NK-92 (cell line): ENCODE results near the gene COPS7A.

Experiments used
- DNase-seq: peaks from one replicate; lab custom pipeline; 2025; ENCODE audit not compliant: unreplicated experiment; lab: John Stamatoyannopoulos, UW

Gene COPS7A

DNA sequence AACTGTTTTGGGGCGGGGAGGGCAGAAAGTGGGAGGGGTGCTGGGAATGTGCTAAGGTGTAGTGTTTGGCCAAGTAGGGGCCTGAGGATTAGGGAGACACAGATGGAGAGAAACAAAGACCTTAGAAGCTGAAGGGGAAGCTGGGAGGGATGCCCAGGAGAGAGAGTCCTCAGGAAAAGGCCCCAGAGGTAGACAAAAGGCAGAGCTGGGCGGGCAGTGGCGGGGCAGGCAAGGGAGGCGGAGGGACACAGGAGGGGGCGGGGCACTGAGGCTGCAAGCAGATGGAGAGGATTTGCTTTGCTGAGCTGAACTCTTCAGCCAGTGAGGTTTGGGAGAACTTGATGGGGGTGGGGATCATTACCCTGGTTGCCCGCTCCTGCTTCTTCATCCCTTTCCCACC lies 45.1 kb downstream of the COPS7A start:
- DNase-seq, result no peak

DNA sequence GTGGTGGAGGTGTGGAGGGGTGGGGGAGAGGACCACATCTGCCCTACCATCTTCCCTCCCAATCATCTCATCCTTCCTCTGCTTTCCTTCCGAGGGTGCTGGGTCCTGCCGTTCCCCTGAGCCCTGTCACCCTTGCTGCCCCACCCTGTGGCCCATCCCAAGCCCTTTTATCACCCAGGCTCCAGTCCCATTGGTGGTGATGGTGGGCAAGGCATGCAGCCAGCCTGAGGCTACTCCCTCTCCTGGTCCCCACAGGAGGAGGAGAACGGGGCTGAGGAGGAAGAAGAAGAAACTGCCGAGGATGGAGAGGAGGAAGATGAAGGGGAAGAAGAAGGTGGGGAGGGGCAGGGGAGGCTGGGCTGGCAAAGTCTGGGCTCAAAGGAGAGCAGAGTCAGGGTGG lies 45.8 kb downstream of the COPS7A start:
- DNase-seq, result no peak

DNA sequence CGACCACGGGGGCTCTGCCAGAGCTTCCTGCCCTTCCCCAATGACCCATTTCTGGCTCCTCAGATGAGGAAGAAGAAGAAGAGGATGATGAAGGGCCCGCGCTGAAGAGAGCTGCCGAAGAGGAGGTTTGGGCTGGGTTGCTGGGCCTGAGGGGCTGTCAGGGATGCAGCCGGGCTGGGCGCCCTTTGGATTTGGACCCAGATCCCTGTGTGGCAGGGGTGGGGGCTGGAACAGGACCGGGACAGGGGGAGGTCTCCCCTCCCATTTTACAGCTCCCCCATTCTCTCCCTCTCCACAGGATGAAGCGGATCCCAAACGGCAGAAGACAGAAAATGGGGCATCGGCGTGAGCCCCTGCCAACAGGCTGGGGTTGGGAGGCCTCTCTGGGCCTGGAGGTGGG lies 46.2 kb downstream of the COPS7A start:
- no peak for DNase-seq

DNA sequence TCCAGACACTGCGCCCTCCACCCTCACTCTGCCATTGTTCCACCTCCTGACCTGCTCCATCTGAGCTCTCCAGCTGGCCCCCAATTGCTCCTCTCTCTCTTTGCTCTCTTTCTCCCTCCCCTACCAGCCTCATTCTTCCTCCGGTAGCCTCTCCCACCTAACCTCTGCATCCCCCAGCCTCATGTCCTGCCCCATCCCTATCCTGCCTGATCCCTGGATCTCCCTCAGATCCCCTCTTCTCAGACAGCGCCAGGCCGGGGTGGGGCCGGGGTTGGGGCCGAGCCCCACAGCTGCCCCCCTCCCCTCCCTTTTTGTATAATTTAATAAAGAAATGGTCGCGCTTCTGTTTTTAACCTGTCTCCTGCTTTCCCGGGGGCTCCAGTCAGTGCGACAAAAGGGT lies 46.8 kb downstream of the COPS7A start:
- no peak for DNase-seq

DNA sequence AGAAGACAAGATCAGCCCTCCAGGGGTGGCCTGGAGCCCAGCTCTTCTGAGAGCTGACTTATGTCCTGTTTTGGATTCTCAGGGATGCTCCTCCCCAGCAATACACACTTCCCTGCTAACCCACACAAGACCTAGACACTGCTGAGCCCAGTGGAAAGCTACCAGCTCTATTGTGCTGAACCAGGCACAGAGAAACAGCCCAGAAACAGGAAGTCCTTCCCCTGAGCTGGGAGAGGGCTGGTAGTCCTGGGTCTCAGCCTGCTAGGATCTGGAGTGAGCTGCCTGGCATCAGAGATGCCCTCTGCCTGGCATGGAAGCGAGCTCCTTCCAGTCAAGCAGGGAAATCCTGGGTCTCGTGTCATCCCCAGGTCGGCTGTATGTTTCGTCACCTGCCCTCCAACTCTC lies 47.2 kb downstream of the COPS7A start:
- no peak for DNase-seq

DNA sequence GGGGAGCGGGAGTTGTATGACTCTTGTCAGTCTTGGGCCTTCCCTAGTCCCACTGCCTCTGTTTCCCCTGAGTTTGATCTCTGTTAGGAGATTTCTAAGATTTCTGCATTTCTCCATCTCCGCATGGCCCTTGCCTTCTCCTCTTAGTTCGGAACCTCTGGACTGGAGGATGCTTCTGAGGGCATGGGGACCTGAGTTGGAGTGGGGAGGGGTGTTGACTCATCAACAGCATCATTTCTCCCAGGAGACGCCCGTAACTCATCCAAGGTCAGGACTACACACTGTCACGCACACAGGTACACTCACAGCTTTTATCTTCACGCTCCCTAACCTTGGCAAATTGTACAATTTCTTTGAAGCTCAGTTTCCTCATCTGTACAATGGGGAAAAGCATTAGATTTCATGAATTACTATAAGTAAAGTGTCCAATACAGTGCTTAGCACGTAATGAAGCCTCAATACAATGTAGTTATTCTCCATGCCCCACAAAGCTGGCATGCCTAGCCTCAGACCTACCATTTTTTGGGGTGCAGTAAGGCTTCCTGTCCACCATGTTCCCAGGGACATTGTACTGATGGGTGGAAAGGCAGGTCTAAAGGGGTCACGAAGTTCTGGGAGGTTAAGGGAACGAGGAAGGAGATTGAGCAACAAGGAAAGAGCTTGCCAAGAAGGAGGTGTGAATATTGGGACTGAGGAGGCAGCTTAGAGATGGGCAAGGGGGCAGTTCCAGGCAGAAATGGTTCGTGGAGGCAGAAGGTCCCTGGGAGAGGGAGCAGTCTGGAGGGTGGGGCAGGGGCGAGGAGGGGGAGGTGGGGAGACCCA lies 47.9 kb downstream of the COPS7A start:
- DNase-seq, result no peak

DNA sequence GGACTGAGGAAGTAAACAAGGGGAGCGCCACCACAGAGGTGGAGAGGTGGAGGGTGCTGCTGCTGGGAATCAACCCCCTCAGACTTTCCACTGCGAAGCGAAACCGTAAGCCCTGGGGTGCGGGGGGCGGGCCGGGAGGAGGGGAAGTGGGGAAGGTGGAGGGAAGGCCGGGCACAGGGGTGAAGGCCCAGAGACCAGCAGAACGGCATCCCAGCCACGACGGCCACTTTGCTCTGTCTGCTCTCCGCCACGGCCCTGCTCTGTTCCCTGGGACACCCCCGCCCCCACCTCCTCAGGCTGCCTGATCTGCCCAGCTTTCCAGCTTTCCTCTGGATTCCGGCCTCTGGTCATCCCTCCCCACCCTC lies 48.5 kb downstream of the COPS7A start, which contains the start of gene LAG3:
LAG3 (plus strand) TSS at position 190 of the 365 bp plus-strand sequence. CDS start 333 bp downstream, outside the sequence.
- no peak for DNase-seq

DNA sequence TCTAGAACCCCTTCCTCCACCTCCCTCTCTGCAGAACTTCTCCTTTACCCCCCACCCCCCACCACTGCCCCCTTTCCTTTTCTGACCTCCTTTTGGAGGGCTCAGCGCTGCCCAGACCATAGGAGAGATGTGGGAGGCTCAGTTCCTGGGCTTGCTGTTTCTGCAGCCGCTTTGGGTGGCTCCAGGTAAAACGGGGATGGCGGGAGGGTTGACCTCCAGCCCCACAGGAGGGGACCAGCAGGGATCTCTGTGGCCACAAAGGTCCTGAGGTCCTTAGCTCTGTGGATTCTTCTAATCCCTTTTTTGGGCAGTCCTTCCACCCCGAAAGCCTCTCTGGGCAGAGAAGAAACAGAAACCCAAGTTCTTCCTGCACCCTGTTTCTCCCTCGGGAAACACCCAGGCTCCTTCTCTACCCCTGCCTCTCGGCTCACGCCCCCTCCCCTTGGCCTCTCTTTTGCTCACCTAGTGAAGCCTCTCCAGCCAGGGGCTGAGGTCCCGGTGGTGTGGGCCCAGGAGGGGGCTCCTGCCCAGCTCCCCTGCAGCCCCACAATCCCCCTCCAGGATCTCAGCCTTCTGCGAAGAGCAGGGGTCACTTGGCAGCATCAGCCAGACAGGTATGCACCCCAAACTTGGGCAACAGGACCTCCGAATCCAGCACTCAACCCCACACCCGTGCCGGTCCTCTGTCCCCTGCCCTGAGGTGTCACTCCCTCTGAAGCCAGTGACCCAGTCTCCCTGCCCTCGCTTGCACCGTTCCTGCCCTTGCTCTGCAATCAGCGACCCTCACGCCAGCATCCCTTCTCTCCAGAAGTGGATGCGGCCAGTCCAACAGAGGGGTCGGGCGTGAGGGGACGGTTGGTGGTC lies 49.1 kb downstream of the COPS7A start:
- no peak for DNase-seq

DNA sequence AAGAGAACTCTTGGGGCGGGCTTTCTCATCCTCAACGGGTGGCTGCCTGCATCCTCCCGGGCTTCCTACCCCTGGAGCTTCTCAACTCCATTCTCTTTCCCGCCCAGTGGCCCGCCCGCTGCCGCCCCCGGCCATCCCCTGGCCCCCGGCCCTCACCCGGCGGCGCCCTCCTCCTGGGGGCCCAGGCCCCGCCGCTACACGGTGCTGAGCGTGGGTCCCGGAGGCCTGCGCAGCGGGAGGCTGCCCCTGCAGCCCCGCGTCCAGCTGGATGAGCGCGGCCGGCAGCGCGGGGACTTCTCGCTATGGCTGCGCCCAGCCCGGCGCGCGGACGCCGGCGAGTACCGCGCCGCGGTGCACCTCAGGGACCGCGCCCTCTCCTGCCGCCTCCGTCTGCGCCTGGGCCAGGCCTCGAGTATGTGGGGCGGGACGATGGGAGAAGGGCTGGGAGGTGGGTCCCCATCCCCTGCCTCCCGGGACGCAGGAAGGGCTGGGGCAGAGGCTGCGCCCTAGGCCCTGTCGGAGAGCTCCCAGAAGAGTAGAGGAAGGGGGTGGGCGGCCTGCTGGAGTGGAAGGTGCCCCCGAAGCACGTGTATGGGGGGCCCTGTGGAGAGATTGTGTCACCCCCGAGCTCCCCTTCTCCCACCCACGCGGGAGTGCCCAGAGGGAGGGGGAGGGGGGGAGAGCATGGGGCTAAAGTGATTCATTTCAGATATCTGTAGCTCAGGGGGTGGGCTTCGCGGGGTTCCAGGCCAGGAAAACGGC lies 49.9 kb downstream of the COPS7A start:
- DNase-seq, result no peak

DNA sequence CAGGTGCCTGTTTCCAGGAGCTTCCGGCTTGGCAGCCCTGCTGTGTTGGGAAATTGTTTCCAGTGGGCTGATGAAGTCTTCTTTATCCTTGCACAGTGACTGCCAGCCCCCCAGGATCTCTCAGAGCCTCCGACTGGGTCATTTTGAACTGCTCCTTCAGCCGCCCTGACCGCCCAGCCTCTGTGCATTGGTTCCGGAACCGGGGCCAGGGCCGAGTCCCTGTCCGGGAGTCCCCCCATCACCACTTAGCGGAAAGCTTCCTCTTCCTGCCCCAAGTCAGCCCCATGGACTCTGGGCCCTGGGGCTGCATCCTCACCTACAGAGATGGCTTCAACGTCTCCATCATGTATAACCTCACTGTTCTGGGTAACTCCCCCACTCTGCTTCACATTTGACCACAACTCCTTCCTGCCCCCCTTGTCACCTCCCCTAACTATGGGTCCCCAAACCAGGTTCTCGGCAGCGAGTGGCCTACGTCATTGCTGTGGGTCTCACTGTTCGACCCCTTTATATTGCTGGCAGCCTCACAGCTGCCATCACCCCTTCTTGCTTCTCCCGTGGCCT lies 50.7 kb downstream of the COPS7A start:
- no peak for DNase-seq

DNA sequence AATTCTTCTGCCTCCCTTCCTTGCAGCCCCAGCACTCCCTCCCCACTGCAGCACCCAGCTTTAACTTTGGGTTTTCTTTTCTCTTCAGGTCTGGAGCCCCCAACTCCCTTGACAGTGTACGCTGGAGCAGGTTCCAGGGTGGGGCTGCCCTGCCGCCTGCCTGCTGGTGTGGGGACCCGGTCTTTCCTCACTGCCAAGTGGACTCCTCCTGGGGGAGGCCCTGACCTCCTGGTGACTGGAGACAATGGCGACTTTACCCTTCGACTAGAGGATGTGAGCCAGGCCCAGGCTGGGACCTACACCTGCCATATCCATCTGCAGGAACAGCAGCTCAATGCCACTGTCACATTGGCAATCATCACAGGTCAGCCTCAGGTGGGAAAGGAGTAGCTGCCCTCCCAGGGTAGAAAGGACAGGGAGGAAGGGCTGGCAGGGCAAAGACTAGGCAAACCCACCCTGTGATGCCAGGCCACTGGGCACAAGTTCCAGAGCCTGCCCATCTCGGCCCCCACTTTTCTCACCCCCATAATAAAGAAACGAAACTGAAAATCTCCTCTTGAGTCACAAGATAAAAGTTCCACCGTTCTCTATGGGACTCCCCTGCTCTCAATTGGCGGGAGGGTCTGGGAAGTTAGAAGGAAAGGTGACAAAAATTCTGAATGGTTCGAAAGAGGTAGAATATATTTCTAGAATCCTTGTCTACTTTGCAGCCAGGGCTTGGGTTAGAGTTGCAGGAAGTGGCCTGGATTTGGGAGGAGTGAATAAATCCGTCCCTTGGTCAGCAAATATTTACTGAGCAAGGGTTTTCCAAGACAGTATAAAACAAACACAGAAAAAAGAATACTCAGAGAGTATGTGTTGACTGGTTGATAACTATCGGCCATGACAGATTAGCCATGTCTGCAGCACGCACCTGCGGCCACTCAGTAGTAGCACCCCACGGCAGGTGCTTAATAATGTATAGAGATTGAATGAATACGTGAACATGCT lies 51.6 kb downstream of the COPS7A start:
- no peak for DNase-seq

DNA sequence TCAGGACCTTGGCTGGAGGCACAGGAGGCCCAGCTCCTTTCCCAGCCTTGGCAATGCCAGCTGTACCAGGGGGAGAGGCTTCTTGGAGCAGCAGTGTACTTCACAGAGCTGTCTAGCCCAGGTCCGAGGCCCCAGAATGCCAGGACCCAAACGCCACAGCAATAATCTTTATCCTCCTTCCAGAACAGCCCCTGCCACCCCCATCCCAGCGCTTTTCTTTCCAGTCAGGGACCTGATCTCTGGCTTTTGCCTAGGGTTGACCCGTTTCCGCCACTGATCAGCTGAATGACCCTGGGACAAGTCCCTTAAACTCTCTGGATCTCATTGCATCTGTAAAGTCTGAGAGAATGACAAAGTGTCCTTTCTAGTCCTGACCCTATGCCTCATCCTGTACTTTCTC lies 53.5 kb downstream of the COPS7A start:
- no peak for DNase-seq

DNA sequence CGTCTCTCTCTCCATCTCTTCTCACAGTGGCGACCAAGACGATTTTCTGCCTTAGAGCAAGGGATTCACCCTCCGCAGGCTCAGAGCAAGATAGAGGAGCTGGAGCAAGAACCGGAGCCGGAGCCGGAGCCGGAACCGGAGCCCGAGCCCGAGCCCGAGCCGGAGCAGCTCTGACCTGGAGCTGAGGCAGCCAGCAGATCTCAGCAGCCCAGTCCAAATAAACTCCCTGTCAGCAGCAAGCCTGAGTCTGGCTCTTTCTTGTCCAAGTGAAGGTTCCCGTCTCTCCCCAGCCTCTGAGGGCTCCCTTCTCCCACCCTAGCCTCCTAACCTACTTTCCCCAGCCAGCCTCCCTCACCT lies 54.3 kb downstream of the COPS7A start:
- no peak for DNase-seq

DNA sequence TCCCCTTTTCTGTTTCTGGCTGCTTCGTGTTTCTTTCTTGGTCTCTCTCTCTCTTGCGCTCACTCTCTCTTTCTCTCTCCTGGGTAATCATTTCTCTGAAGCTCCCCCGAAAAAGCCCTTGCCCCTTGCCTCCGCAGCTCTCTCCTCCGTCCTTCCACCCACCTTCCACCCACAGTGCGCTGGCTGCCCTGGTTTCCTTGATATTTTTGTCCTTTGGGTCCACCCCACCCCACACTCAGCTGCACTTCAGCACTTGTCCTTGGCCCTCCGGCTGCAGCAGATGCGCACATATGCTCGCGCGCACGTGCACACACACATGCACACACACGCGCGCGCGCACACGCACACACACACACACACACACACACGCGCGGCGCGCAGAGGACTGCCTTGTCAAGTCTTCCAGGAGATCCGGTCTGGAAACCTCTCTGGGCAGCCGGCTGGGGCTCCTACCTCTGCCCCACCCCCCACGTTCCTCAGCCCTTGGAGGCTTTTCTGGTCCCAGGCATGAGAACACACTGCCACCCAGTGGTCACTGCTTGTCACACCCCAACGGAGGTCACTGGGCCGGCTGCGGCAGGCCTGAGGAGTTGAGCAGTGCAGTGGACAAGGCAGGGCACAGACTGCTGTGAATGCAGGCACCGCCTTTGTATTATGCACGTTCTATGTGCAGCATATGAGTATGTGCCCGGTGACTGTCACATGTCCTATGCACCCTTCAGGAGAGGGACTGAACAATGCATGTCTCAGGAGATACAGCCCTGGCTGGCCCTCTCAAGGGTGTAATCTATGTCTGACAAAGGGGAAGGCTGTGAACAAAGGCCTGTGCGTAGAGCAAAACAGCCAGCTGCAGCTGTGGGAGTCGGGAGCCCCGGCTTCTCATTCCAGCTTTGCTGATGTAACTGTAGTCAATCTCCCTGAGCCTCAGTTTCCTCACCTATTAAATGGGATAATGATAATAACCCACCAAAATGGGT lies 55.0 kb downstream of the COPS7A start:
- peak; percentile 18 for DNase-seq

DNA sequence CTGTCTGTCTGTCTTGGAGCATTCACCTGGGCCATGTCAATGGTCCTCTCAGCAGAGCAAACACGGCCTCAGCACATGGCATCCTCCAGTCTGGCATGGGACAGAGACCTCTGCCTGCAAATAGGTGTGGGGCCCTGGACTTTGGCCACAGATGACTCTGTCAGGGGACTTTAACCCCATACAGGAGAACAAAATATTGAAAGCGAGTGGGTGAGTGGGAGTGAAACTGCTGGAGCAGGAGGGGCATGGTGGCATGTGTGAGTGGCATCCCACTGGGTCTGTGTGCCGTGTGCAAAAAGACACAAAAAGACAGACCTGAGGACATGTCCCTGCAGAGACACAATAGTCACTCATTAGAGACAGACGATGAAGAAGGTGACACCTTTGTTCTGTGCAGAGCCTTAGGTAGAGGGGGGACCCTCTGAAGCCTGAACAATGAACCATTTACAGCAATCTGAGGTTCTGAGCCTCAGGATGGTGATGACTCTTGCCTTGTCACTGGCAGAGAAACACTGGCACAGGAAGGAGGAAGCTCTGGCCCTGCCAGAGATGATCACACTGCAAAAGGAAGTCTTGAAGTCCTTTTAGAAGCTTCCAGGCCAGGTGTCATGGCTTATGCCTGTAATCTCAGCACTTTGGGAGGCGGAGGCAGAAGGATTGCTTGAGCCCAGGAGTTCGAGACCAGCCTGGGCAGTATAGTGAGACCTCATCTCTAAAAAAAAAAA lies 56.0 kb downstream of the COPS7A start:
- no peak for DNase-seq

DNA sequence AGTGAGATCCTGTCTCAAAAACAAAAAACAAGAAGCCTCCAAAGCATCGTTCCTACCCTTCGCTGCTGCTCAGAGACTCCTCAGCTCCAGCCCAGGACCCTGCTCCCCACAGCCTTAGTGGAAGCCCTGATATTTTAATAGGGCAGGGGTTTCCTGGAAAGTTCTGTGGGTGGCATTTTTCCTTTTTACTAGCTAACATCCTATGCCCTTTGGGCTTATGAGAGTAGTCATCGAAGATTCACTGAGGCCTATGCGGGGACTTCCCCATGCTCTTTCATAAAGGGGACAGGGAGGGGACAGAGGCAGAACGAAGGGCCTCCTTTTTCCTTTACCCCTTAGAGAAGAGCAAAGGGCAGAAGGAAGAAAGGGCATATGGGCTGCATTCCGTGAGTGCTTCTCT lies 56.7 kb downstream of the COPS7A start:
- no peak for DNase-seq
